NCI-H446 (cell line): ENCODE measurements around the gene TMEM33.
A peak's percentile ranks its signal among the peaks of the same experiment; 100 is the strongest.

Source experiments
- DNase-seq, 2 experiments: peaks; one replicate each; lab custom pipeline; 2025; lab: John Stamatoyannopoulos, UW

TMEM33 gene

GRCh38 chr4:41939016-41939626 is 3.9 kb downstream of the TMEM33 start:
- DNase-seq = no peak

- DNase-seq = no peak
Observed at GRCh38 chr4:41940834-41941233, 5.6 kb downstream of the TMEM33 start.

DNA sequence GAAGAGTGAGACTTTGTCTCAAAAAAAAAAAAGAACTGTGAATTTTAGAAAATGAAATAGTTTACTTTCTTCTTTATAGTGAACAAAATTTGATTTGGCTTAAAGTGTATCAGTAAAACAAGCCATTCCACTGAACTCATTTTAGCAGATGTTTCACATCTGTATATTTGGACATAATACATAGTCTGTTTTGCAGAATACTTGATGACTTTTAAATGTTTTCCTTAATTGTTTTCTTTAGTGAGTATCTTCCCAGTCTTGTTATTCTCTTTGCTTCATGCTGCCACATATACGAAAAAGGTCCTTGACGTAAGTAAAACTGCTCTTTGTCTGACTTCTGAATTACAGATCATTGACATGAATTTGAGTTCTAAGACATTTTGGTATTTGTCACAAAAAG is 8.3 kb downstream of the TMEM33 start:
- DNase-seq = no peak

DNA sequence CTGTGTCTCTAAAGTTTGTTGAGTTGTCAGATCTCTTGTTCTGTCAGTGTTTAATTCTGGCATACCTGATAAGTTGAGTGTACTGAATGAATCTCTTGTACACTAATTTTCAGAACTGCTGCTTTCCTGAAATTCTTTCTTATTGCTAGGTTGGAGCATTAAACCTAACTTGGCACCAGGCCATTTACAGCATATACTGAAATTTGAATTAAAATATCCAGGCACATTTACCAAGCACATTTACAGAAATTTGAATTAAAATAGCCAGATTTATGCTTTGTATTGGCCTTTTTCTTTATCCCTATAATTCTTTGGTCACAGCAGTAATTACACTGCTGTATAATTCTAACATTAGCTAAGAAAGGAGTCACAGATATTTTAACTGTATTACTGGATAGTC is 8.9 kb downstream of the TMEM33 start:
- no peak for DNase-seq

GRCh38 chr4:41949531-41949930 is 14.3 kb downstream of the TMEM33 start:
- DNase-seq = no peak

DNA sequence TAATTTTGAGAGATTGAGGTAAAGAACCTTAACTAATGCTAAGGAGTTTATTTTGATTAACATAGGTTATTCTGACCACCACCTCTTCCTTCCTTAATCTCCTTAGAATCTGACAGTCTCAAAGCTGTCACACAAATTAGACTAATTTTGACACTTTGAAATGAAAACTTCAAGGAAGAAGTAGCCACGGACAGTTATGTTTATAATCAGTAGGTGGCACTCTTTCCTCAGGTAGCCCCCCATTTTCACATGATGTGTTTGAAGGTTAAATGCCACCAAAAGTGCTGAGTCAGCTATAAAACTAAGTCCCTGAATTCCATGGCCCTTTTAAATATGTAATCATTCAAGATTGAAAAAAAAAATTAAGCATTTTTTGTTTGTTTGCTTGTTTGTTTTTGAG is 22.4 kb downstream of the TMEM33 start:
- DNase-seq = no peak

GRCh38 chr4:41963105-41963504 is 27.9 kb downstream of the TMEM33 start:
- peak in 1 of 2 experiments; percentile 34 for DNase-seq

DNA sequence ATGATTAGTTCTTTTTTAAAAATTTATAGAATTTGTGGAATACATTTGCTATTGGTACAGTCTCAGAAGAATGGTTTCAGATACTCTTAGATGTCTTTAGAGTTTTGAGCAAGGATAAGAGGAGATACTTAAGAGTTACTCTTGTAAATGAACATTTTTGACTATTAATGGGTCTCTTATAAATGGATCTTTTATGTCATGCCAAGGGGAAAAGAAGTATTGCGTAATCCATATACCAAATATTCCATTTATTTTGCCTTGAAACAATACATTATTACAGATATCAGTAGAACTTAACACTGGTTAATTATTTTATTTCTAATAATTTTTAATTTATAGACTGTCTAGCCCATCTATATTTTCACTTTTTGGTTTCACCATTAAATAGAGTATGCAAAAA is 29.2 kb downstream of the TMEM33 start:
- DNase-seq = no peak

GRCh38 chr4:41967392-41967791 is 32.2 kb downstream of the TMEM33 start:
- DNase-seq = no peak

GRCh38 chr4:41969671-41970070 is 34.4 kb downstream of the TMEM33 start:
- no peak for DNase-seq

DNA sequence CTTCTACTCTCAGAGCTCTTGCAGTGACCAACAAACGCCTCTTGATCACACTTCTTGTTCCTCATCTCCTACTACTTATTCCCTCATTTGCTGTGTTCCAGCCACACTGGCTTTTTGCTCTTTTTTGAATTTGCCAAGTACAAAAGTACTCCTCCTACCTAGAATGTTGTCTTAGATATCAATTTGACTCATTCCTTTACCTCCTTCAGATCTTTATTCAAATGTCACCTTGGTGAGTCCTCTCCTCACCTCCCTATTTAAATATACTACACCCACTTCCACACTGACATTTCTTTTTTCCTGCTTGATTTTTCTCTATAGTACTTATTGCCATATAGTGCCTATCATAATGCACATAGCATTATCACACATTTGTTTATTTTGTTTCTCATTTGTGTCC is 40.1 kb downstream of the TMEM33 start:
- DNase-seq = no peak

DNA sequence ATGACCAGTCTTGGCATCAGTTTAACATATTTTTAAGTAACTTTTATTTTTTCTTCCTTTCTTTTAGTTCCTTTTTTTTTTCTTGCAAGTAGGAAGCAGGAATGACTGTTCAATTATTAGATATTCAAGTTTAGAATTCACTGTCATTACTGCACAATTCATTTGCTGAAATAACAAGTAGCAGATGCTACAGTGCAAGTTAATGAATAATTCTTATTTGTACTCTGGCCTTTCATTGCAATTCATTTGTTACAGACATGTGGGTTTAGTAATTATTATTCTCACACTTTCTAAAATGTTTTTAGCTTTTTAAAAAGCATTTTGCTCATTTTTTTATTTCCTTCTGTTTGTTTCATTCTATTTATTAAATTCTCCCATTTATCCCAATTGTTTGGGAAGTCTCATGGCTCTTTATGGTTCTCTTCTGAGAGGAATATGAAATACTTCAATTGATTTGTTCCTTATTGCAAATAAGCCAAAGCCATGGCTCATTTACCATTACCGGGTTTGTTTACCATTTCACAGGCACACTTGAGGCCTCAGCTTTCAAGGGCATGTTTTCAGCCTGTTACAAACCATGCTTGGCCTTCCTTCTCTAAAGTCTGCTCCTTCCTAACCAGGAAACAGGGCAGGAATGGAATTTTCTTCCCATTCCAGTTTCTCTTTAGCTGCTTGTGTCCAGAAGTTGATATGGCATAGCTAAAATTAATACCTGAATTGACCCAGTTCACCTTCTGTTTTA is 41.7 kb downstream of the TMEM33 start:
- no peak for DNase-seq

- DNase-seq = no peak
Observed at GRCh38 chr4:41977709-41978108, 42.5 kb downstream of the TMEM33 start.

DNA sequence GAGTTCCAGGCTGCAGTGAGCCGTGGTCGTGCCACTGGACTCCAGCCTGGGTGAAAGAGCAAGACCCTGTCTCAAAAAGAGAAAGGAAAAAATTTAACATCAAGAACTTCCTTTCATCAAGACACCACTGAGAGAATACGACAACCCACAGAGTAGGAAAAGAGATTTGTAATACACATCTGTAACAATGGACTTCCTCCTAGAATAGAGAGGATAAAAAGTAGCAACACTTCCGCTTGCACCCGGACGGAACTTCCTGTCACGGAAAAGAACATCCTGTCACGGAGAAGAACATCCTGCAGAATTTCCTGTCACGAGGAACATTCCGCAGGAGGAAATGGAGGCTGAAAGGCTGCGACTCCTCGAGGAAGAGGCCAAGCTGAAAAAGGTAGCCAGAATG is 46.2 kb downstream of the TMEM33 start, which contains the start of gene DCAF4L1:
DCAF4L1 (plus strand) TSS at position 301 of the 400 bp plus-strand sequence; CDS start at position 338, 37 bp downstream.
- no peak for DNase-seq

GRCh38 chr4:41982716-41983115 is 47.5 kb downstream of the TMEM33 start:
- DNase-seq = no peak

GRCh38 chr4:41985151-41985550 is 49.9 kb downstream of the TMEM33 start:
- DNase-seq = no peak

DNA sequence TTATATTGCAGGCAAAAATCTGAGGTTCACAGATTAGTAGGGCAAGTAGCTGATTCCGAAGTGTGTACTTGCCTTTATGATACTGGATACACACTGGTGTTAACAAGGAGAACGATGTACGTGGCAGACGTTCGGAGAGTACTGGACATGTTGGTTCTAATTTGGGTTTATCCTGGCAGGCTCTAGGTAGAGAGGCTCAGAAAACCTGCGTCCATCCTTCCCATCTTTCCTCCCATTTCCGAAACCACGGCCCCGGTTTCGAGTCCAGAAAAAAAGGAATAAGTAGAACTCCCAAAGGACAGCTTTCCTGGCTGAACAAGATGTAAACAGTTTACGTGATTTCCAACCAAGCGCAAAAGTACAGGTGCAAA is 54.8 kb downstream of the TMEM33 start:
- no peak for DNase-seq

GRCh38 chr4:41990365-41991111 is 55.3 kb downstream of the TMEM33 start, which contains the start of gene SLC30A9:
Gene SLC30A9, plus strand, starts transcription at chr4:41990530. Its CDS starts 122 bp downstream, at chr4:41990652.
- DNase-seq = peak; percentile 71 to 92

DNA sequence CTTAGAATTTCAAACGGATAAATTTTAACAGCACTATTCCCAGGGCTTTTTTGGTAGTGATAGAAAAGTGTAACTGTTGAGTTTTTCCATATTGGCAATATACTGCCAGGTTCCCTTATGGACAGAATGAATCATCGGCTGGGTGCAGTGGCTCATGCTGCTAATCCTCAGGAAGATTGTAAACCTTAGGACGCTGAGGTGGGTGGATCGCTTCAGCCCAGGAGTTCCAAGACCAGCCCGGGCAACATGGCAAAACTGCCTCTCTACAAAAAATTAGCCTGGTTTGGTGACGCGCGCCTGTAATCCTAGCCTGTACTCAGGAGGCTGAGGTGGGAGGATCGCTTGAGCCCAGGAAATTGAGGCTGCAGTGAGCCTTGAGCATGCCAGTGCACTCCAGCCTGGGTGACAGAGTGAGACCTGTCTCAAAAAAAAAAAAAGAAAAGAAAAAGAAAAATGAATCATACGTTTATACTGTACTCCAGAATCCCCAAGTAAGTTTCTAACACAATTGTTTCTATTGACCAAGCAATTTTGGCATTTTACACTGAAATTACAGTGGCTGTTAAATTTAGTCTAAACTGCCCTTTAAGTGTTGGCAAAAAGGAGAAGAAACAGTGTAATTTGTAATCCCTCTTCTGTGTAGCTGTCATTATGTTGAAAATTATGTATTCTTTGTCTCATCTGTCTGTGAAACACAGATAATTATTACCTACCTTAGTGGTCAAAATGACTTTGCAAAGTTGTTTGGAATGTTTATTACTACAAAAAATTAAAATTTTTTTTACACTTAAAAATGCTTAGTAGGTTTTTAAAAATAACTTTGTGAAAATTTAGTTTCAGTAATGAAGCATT is 56.9 kb downstream of the TMEM33 start:
- DNase-seq = no peak

DNA sequence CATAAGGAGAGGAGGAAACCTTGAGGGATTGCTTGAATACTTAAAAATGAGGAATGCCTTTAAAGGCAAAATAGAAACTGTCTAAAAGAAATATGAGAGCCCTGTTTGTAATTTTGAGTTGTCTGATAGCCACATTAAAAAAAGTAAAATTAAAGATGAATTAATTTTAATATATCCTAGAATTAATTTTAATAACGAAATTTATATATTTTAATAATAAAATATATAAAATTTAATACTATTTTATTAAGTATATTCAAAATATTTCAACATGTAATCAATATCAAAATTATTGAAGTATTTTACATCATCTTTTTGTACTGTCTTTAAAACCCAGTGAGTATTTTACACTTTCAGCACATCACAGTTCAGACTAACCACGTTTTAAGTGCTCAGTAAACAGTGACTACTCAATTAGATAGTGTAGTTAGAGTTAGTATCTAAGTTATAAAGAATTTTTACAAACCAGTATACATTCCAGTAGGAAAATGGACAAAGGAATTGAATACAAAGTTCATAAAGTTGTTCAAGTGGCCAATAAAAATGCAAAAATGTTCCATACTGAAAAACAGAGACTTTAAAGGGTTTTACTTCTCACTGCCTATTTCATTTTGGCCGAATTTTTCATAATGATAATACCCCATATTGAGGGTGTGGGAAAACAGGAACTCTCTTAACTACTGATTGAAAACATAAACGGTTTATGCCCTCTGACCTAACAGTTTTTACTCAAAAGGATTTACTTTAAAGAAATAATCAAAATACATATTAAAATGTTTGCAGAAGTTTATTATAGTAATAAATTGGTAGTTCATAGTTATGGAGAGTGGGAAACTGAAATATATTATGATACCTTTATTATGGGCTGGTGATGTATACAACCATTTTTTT is 58.0 kb downstream of the TMEM33 start:
- DNase-seq = no peak

GRCh38 chr4:41994461-41994985 is 59.3 kb downstream of the TMEM33 start:
- no peak for DNase-seq
